Measurements from ENCODE around the gene BLOC1S4. TPM values are rescaled to one million over a fixed set of nuclear protein-coding genes. Genes with fewer than 3 reads are reported as not detected.

Gene BLOC1S4
- total RNA-seq, 1 experiment from 2014 or later = 14.0 TPM

DNA sequence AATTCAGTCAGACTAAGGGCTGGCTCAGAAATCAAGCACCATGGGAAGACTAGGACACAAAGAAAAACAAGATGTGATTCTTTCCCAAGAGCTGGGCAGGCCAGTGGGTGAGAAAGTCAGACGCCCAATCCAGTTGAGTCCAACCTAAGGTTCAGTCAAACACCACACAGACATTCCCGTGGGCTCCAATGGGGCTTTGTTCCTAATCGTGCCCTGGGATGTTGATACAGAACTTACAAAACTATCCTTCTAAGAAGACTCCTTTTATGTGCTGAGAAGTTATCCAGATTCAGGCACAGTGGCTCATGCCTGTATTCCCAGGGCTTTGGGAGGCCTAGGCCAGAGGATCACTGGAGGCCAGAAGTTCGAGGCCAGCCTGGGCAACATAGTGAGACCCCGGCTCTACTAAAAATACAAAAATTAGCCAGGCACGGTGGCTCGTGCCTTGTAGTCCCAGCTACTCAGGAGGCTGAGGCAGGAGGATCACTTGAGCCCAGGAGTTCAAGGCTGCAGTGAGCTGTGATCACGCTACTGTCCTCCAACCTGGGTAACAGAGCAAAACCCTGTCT is 3.7 kb downstream of the BLOC1S4 start:
- Histone ChIP-seq H3K36me3 (ENCODE audit: low read depth, low read length) (no peaks in the 10 kb centered on the region), H3K4me3 (ENCODE audit: low read length) (no peak overlapping the region), H2AFZ (ENCODE audit: low read length) (no peak overlapping the region), H3K9me3 (ENCODE audit: low read length) (no peaks in the 10 kb centered on the region), H3K27me3 (ENCODE audit: low read length) (no peaks in the 10 kb centered on the region), H3K27ac (ENCODE audit: low read length) (no peak overlapping the region), H3K4me1 (ENCODE audit: insufficient read depth, low read length) (peaks cover 9% of the 10 kb centered on the region), H3K79me2 (ENCODE audit: low read length) (peaks cover 22% of the 10 kb centered on the region), H3F3A (ENCODE audit: low read length, unreplicated experiment) (no peaks in the 10 kb centered on the region), H3K4me2 (ENCODE audit: low read length) (no peak overlapping the region), H3K9me2 (replicated peaks; ENCODE audit: low read length) (no peaks in the 10 kb centered on the region), H3K9ac (ENCODE audit: low read length) (no peak overlapping the region), H4K20me1 (ENCODE audit: low read length) (peaks cover 2% of the 10 kb centered on the region; the same call in 1 of the 2 replicates)
- DNase-seq (no peak), ATAC-seq (no peak)
- no TSS peak for BruUV-seq (replicated peaks)
- TF ChIP-seq EZH2 (IDR thresholded peaks at IDR 0.05; ENCODE audit: low read length, unreplicated experiment) (no peak), EZH2phosphoT487 (IDR thresholded peaks at IDR 0.05; ENCODE audit: borderline replicate concordance, low read length) (no peak)
- TF ChIP-seq, protein P1, sequence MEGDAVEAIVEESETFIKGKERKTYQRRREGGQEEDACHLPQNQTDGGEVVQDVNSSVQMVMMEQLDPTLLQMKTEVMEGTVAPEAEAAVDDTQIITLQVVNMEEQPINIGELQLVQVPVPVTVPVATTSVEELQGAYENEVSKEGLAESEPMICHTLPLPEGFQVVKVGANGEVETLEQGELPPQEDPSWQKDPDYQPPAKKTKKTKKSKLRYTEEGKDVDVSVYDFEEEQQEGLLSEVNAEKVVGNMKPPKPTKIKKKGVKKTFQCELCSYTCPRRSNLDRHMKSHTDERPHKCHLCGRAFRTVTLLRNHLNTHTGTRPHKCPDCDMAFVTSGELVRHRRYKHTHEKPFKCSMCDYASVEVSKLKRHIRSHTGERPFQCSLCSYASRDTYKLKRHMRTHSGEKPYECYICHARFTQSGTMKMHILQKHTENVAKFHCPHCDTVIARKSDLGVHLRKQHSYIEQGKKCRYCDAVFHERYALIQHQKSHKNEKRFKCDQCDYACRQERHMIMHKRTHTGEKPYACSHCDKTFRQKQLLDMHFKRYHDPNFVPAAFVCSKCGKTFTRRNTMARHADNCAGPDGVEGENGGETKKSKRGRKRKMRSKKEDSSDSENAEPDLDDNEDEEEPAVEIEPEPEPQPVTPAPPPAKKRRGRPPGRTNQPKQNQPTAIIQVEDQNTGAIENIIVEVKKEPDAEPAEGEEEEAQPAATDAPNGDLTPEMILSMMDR (conservative IDR thresholded peaks at IDR 0.05; ENCODE audit: low read depth, low read length) = no peak
- intact Hi-C loops (cut with micrococcal nuclease) = loop anchor here (1.0 to 5.0 kb wide), 4 partner anchors 44 to 363 kb away; partner anchors contain the start of gene KIAA0232
- CTCF ChIA-PET = interaction anchor here (1.0 kb wide), 1 partner anchor 154 kb away, joined by 6 read pairs; no protein-coding TSS in a partner anchor
- POLR2A ChIA-PET (ENCODE audit: unreplicated experiment) = no interaction called here

- H2AFZ ChIP-seq (ENCODE audit: low read length) = peak overlapping the region; percentile 63; the same call in 1 of the 2 replicates
- peak overlapping the region; percentile 46; the same call in 1 of the 2 replicates for H3K4me2 ChIP-seq (ENCODE audit: low read length)
- POLR2A ChIA-PET (ENCODE audit: unreplicated experiment) = no interaction called here
Observed at GRCh38 chr4:6720202-6720699, 4.3 kb downstream of the BLOC1S4 start.

More at GRCh38 chr4:6720202-6720699, 4.3 kb downstream of the BLOC1S4 start:
- Histone ChIP-seq H3K9me2 (replicated peaks; ENCODE audit: low read length) (no peaks in the 10 kb centered on the region), H3K27me3 (ENCODE audit: low read length) (no peaks in the 10 kb centered on the region), H3K9me3 (ENCODE audit: low read length) (no peaks in the 10 kb centered on the region), H3F3A (ENCODE audit: low read length, unreplicated experiment) (no peaks in the 10 kb centered on the region), H3K79me2 (ENCODE audit: low read length) (peaks cover 22% of the 10 kb centered on the region), H3K27ac (ENCODE audit: low read length) (no peak overlapping the region), H3K9ac (ENCODE audit: low read length) (no peak overlapping the region), H3K4me1 (ENCODE audit: insufficient read depth, low read length) (peaks cover 9% of the 10 kb centered on the region), H3K4me3 (ENCODE audit: low read length) (no peak overlapping the region), H3K36me3 (ENCODE audit: low read depth, low read length) (no peaks in the 10 kb centered on the region), H4K20me1 (ENCODE audit: low read length) (peaks cover 2% of the 10 kb centered on the region; the same call in 1 of the 2 replicates)
- TF ChIP-seq EZH2 (IDR thresholded peaks at IDR 0.05; ENCODE audit: low read length, unreplicated experiment) (no peak), EZH2phosphoT487 (IDR thresholded peaks at IDR 0.05; ENCODE audit: borderline replicate concordance, low read length) (no peak)
- TF ChIP-seq, protein P1 (conservative IDR thresholded peaks at IDR 0.05; ENCODE audit: low read depth, low read length) = peak; percentile 88
- DNase-seq = peak; percentile 68
- intact Hi-C loops (cut with micrococcal nuclease) = loop anchor here (1.0 to 5.0 kb wide), 4 partner anchors 43 to 362 kb away; partner anchors contain the start of gene KIAA0232
- CTCF ChIA-PET = interaction anchor here (1.0 kb wide), 1 partner anchor 154 kb away, joined by 6 read pairs; no protein-coding TSS in a partner anchor
- peak; percentile 46 for ATAC-seq
- BruUV-seq (replicated peaks) = no TSS peak
